Stimulated activated naive CD4-positive, alpha-beta T cell (primary cell): ENCODE measurements around the gene CD22.

Source experiments
- DNase-seq, 6 experiments: peaks; one replicate each; lab custom pipeline; 2025; lab: John Stamatoyannopoulos, UW

CD22 gene

DNA sequence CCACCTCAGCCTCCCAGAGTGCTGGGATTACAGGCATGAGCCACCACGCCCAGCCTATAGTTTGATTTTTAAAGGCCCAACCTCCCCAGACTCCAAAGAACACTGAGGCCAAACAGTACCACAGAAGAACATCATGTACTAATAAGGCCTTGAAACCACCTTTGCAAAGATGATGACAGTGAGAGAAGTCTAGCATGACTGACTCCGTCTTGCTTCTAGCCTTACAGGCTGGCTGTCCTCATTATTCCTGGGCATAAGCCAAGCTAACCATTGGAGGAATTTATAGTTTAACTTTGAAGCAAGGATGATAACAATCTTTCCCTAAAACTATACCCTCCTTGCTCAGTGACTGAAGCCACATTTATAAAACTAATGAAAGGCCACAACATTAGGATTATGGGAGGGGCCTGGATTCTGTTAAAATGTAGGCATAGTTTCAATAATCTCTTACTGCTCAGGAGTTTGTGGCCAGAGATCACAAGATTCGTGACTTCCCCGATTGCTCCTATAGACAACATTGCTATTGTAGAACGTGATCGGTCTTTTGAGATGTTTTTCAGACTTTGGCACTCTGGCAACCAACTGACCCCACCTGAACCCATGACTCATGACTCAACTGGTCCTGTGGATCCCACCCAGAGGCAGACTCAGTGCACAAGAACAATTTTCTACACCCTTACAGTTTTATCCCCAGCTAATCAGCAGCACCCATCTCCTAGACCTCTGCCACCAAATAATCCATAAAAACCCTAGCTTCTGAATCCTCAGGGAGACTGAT, 59.5 kb downstream of the CD22 start:
- no peak for DNase-seq

DNA sequence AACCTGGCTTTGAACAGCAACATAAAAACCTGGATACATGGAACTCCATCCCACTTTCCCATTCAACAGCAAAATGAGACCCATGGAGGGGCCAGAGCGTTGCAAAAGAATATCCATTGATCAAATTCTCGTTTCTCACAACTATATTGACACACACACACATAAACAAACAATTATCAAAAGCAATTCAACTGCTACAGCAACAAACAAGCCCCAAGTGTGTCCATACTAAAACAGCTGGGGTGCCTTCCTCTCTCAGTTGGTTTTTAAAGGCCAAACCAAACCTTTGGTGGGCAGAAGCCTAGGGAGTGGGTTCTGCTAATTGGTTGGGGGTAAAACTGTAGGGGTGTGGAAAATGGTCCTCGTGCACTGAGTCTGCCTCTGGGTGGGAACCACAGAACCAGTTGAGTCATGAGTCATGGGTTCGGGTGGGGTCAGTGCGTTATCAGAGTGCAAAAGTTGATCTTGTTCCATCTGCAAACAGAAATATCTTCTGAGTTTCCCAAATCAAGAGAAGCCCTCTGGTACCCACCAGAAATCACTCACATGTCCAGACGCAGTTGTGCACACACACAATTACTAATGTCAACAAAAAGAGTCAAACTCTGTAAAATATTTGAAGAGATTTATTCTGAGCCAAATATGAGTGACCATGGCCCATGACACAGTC, 60.3 kb downstream of the CD22 start:
- no peak for DNase-seq

DNA sequence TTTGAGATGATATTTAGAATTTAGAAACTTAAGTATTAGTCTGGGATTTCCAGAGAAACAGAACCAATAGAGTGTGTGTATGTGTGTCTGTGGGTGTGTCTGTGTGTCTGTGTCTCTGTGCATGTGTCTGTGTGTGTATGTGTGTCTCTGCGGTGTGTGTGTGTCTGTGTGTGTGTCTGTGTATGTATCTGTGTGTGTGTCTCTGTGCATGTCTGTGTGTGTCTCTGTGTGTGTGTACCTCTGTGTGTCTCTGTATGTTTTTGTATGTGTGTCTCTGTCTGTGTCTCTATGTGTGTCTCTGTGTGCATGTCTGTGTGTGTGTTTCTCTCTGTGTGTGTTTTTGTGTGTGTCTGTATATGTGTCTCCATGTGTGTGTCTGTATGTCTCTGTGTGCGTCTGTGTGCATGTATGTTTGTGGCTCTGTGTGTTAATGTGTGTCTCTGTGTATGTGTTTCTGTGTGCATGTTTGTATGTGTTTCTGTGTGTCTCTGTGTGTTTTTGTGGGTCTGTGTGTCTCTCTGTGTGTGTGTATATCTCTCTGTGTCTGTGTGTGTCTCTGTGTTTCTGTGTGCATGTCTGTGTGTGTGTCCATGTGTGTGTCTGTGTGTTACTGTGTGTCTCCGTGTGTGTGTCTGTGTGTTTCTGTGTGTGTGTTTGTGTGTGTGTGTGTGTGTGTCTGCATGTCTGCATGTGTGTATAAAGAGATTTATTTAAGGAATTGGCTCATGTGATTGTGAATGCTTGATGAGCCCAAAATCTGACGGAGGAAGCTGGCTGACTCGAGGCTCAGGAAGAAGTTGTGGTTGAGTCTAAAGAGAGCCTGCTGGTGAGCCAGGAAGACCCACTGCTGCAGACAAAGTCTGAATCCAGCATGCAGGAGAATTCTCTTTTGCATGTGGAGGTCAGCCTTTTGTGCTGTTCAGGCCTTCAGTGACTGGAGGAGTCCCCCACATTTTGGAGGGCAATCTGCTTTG, 64.0 kb downstream of the CD22 start:
- DNase-seq, result no peak

DNA sequence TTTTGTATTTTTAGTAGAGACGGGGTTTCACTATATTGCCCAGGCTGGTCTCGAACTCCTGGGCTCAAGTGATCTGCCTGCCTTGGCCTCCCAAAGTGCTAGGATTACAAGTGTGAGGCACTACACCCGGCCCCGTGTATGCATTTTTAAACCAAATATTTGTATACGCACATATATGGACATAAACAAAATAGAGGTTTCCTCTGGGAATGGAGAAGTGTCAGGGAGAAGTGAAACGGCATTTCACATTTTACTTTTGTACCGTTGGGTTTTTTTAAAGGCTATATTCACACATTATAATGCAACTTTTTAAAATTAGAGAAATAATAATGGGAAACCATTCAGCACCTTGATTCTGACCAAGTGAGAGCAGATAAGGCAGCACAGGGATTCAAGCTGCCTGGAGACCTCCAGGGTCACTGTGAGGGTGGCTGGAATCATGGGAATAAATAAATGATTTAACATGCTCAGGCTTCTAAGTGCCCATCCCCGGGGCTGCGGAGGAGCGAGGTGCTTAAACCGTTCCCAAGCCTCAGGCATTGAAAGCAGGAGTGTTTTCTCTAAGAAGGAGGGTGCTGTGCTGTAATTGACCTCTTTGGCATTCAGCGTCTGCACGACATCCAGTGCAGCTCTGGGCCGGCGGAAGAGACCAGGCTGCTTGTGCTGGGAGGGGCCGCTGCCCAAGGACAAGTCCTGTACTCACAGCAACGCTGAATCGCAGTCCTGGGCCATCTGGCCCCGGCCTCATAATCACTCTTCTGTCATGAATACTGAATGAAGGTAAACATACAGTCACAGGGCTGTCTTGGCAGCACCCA, 66.6 kb downstream of the CD22 start:
- no peak for DNase-seq

DNA sequence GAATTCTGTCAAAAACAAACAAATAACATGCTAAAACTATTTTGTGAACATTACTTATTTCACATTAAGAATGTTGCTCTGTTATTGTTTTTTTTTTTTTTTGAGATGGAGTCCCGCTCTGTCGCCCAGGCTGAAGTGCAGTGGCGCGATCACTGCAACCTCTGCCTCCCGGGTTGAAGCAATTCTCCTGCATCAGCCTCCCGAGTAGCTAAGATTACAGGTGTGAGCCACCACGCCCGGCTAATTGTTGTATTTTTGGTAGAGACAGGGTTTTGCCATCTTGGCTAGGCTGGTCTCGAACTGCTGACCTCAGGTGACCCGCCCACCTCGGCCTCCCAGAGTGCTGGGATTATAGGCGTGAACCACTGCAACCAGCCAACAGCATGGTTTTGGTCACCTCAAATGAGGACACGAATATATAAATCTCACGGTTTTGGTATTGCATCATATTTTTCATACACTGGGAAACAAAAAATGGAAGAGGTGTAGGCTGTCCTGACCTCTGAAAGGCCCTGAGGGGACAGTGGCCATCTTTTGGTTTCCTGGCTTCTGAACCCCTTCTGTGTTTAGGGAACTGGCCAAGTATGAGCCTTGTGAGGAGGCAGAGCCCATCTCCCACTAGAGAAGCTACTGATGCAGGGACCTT, 67.4 kb downstream of the CD22 start:
- DNase-seq, result no peak
